Measurements from ENCODE around the gene OTUB2. TPM values are rescaled to one million over a fixed set of nuclear protein-coding genes. Genes with fewer than 3 reads are reported as not detected.

Gene OTUB2
- polyA plus RNA-seq, 1 of the 3 experiments (the other 2 are of a cell fraction) = 1.4 TPM

DNA sequence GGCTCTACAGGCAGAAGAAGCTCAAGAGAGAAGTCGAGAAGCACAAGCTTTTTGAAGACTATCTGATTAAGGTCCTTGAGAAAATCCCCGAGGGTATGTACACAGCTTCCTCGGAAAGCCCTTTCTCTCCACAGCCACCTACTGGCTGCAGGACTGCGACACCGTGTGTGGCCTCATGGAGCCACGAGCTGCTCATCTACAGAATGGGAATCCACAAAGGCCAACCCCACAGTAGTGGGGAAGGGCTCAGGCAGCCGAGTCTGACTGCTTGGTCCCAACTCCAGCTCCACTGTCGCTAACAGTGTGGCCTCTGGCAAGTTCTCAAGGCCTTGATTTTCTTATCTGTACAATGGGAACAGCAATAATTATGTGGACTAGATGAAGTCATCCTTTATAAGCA, 26.6 kb upstream of the OTUB2 start:
- TF ChIP-seq MEF2A (IDR thresholded peaks at IDR 0.05; ENCODE audit: borderline replicate concordance, low read depth) = no peak
- TF ChIP-seq SIN3A (IDR thresholded peaks at IDR 0.05; ENCODE audit: borderline replicate concordance, low read depth, low read length) = no peak
- no peak for TF ChIP-seq JUND (IDR thresholded peaks at IDR 0.05)
- TF ChIP-seq CTCF (IDR thresholded peaks at IDR 0.05) = no peak
- no peak for TF ChIP-seq NFIC (IDR thresholded peaks at IDR 0.05; ENCODE audit: borderline replicate concordance)
- no peak for TF ChIP-seq TCF12 (IDR thresholded peaks at IDR 0.05)
- TF ChIP-seq GABPA (IDR thresholded peaks at IDR 0.05; ENCODE audit: low read depth) = no peak
- no peak for TF ChIP-seq PBX3 (IDR thresholded peaks at IDR 0.05)
- TF ChIP-seq, protein P1, sequence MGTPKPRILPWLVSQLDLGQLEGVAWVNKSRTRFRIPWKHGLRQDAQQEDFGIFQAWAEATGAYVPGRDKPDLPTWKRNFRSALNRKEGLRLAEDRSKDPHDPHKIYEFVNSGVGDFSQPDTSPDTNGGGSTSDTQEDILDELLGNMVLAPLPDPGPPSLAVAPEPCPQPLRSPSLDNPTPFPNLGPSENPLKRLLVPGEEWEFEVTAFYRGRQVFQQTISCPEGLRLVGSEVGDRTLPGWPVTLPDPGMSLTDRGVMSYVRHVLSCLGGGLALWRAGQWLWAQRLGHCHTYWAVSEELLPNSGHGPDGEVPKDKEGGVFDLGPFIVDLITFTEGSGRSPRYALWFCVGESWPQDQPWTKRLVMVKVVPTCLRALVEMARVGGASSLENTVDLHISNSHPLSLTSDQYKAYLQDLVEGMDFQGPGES (IDR thresholded peaks at IDR 0.05; ENCODE audit: low read depth, low read length) = no peak
- no peak for TF ChIP-seq CHD2 (IDR thresholded peaks at IDR 0.05; ENCODE audit: low read length, partially characterized antibody)
- TF ChIP-seq RAD21 (IDR thresholded peaks at IDR 0.05; ENCODE audit: low read length) = no peak
- TF ChIP-seq TAF1 (IDR thresholded peaks at IDR 0.05; ENCODE audit: borderline replicate concordance, low read depth, low read length) = no peak
- TF ChIP-seq FOXM1 (IDR thresholded peaks at IDR 0.05; ENCODE audit: low read depth) = no peak
- TF ChIP-seq RXRA (IDR thresholded peaks at IDR 0.05; ENCODE audit: borderline replicate concordance, low read depth) = no peak
- TF ChIP-seq REST (IDR thresholded peaks at IDR 0.05; ENCODE audit: low read depth, low read length) = no peak
- no peak for TF ChIP-seq GATA2 (CRISPR knock-in tag; IDR thresholded peaks at IDR 0.05)
- no peak for TF ChIP-seq EP300 (IDR thresholded peaks at IDR 0.05; ENCODE audit: borderline replicate concordance in 1 of 2, low read depth in 1 of 2, low read length in 1 of 2)
- no peak for TF ChIP-seq POLR2AphosphoS5 (IDR thresholded peaks at IDR 0.05; ENCODE audit: low read depth, low read length)
- Histone ChIP-seq H3K4me1 (ENCODE audit: control insufficient read depth in 1 of 2, insufficient read depth in 2 of 2, low read depth in 1 of 2, low read length in 1 of 2) (peaks cover 5 to 9% of the 10 kb centered on the region in 2 experiments; a peak in 3 of 4 replicates), H3F3A (replicated peaks; ENCODE audit: insufficient read depth) (peaks cover 8% of the 10 kb centered on the region), H4K20me1 (ENCODE audit: insufficient read depth) (no peaks in the 10 kb centered on the region), H3K27ac (ENCODE audit: low read depth in 2 of 2, low read length in 1 of 2) (no peak overlapping the region), H3K27me3 (ENCODE audit: insufficient read depth) (no peaks in the 10 kb centered on the region), H3K4me2 (no peak overlapping the region), H3K4me3 (ENCODE audit: low read depth in 2 of 2, low read length in 1 of 2) (no peak overlapping the region), H3K9ac (no peak overlapping the region), H3K9me3 (no peaks in the 10 kb centered on the region), H3K9me2 (no peaks in the 10 kb centered on the region), H2AFZ (ENCODE audit: low read depth) (no peak overlapping the region), H3K36me3 (replicated peaks in 1 of 2; ENCODE audit: control insufficient read depth in 1 of 2, insufficient read depth in 2 of 2, low read length in 1 of 2) (no peaks in the 10 kb centered on the region), H3K79me2 (ENCODE audit: insufficient read depth) (no peaks in the 10 kb centered on the region)
- WGBS (ENCODE audit: low lambda C conversion rate) = 85% methylated on average over 5 of the region's 8 CpGs
- CTCF ChIA-PET = interaction anchor here (0.7 to 11.9 kb wide), 8 partner anchors 9 to 346 kb away, joined by 3 to 219 read pairs (median 5); no protein-coding TSS in a partner anchor
- POLR2A ChIA-PET = no interaction called here
- DNase-seq = no peak
